Vagina (tissue), 2 donors: Measurements from ENCODE around the gene FBXO24.

Experiments used
- CTCF ChIP-seq, 3 experiments: fragments of 450-650 bp in 2 of 3; fragments of 200-600 bp in 1 of 3; sonication (generic) in 1 of 3; IDR thresholded peaks; one replicate each; pipeline ENCODE4 v1.5.1; 2017 to 2019; ENCODE audit warnings: antibody characterized with exemption in 3 of 3, mild to moderate bottlenecking in 2 of 3, moderate library complexity in 2 of 3
- POLR2A ChIP-seq, 2 donors: fragments of 450-650 bp; IDR thresholded peaks; one replicate each; pipeline ENCODE4 v1.6.1; 2017; ENCODE audit warnings: antibody characterized with exemption in 2 of 2, mild to moderate bottlenecking in 2 of 2, moderate library complexity in 2 of 2

- TF ChIP-seq POLR2A (IDR thresholded peaks at IDR 0.05) (no peak), CTCF (IDR thresholded peaks at IDR 0.05) (no peak)
Measured at GRCh38 chr7:100563100-100563564, 23.0 kb upstream of the FBXO24 start.
